K562 (cell line): ENCODE data around the gene BOC. TPM values are rescaled to one million over a fixed set of nuclear protein-coding genes. Genes with fewer than 3 reads are reported as not detected.

Experiments
- CXXC5 ChIP-seq: fragments of 250-450 bp; sonication (Bioruptor Pico); IDR thresholded peaks from 2 replicates; pipeline ENCODE4 v1.8.0; 2022; ENCODE audit warnings: inconsistent platforms, mild to moderate bottlenecking, moderate library complexity
- GMEB1 ChIP-seq: fragments of 250-450 bp; sonication (Bioruptor Pico); IDR thresholded peaks from 2 replicates; pipeline ENCODE4 v1.4.0; 2020; ENCODE audit warnings: mild to moderate bottlenecking
- ID3 ChIP-seq, 2 experiments: fragments of 250-450 bp in 1 of 2; fragments of 450-650 bp in 1 of 2; sonication (Bioruptor Pico) in 1 of 2; IDR thresholded peaks; 2 replicates each; pipeline versions ENCODE4 v1.6.1 to v1.8.0; 2016 to 2021; ENCODE audit warnings: mild to moderate bottlenecking in 2 of 2, moderate library complexity in 2 of 2, missing compliant biosample characterization in 1 of 2, missing genetic modification characterization in 1 of 2
- NEUROD1 ChIP-seq: fragments of 150-350 bp; IDR thresholded peaks from 2 replicates; pipeline ENCODE4 v1.6.1; 2014; ENCODE audit warnings: borderline replicate concordance, low read length, low read depth; ENCODE audit not compliant: partially characterized antibody
- NR2F6 ChIP-seq: fragments of 450-650 bp; formaldehyde crosslinking; IDR thresholded peaks from 2 replicates; pipeline ENCODE4 v1.4.0; 2020; ENCODE audit warnings: mild to moderate bottlenecking
- TSHZ1 ChIP-seq: fragments of 250-450 bp; sonication (Bioruptor Pico); IDR thresholded peaks from 2 replicates; pipeline ENCODE4 v1.4.0; 2020; ENCODE audit warnings: mild to moderate bottlenecking, moderate library complexity
- polyA plus RNA-seq, 8 experiments: library from polyadenylated mRNA; depleted of rRNA in 4 of 8; stranded (reverse) in 5 of 8; unstranded in 3 of 8; fragments of >200 nt; fragmentation: Nextera tagmentation in 2 of 8; fragmentation: Illumina TruSeq in 1 of 8; extraction: Ambion mirVana in 2 of 8; extraction: Trizol in 1 of 8; gene quantifications; 2 replicates each; pipeline versions ENCODE4 v1.2.1 to v1.2.3, GENCODE V29; 2011 to 2014; ENCODE audit warnings: inconsistent platforms in 1 of 8, missing spikeins in 1 of 8
- total RNA-seq, 7 experiments: library from RNA; depleted of rRNA in 6 of 7; stranded (reverse); fragments of >200 nt in 6 of 7; fragmentation: Illumina TruSeq in 2 of 7; extraction: Trizol in 2 of 7; gene quantifications; 2 replicates each; pipeline versions ENCODE4 v1.2.1 to v1.2.3, GENCODE V29; 2011 to 2021; ENCODE audit warnings: low replicate concordance in 1 of 7

The BOC gene
- total and polyA plus RNA-seq, 9 of the 15 experiments (the other 6 are each of a cell fraction or from before 2014, with no cell fraction given) = not detected

- TF ChIP-seq TSHZ1 (CRISPR knock-in tag) = no peak
- TF ChIP-seq GMEB1 = no peak
- TF ChIP-seq NR2F6 = no peak
- no peak for TF ChIP-seq NEUROD1
- no peak for TF ChIP-seq ID3 (CRISPR knock-in tag; IDR thresholded peaks at IDR 0.05)
- TF ChIP-seq ID3 (tag; IDR thresholded peaks at IDR 0.05) = no peak
- TF ChIP-seq CXXC5 (CRISPR knock-in tag) = no peak
Measured at GRCh38 chr3:113271594-113272384, 60.4 kb downstream of the BOC start (continued).
